GM23248 (cell line): ENCODE data around the gene RGS13.

Experiments
- EZH2 ChIP-seq: fragments of 200-600 bp; sonication (generic); IDR thresholded peaks from 2 replicates; pipeline ENCODE4 v1.6.1; 2018; ENCODE audit warnings: antibody characterized with exemption, mild to moderate bottlenecking; ENCODE audit not compliant: insufficient read depth, poor library complexity, severe bottlenecking
- EZH2phosphoT487 ChIP-seq: fragments of 200-600 bp; sonication (generic); IDR thresholded peaks from 2 replicates; pipeline ENCODE4 v1.6.1; 2018; ENCODE audit warnings: antibody characterized with exemption, moderate library complexity, mild to moderate bottlenecking, low read depth; ENCODE audit not compliant: insufficient read depth

GRCh38 chr1:192658255-192658654 is 22.3 kb downstream of the RGS13 start:
- TF ChIP-seq EZH2: no peak
- no peak for TF ChIP-seq EZH2phosphoT487
